Stimulated activated CD4-positive, alpha-beta T cell treated with anti-CD3 and anti-CD28 coated beads, Interleukin-1b, Interleukin-23, amount 100 ng/mL, for 24 hours (primary cell): ENCODE data around the gene ZBTB2.
"Not testable (repeated sequence)": the region's sequence is repeated elsewhere in the genome, so short reads cannot be mapped to it uniquely, and the experiment has no call there.

Experiments
- DNase-seq, 4 experiments: peaks; one replicate each; pipeline ENCODE4 v3.0.0-alpha.2; 2020; ENCODE audit warnings: low read depth in 4 of 4, low spot score in 1 of 4

ZBTB2 gene

GRCh38 chr6:151338651-151339200 is 52.6 kb downstream of the ZBTB2 start:
- no peak for DNase-seq

GRCh38 chr6:151335930-151336329 is 55.4 kb downstream of the ZBTB2 start:
- DNase-seq: no peak

- no peak for DNase-seq
Measured at GRCh38 chr6:151330130-151330696, 61.1 kb downstream of the ZBTB2 start.

GRCh38 chr6:151327101-151327500 is 64.3 kb downstream of the ZBTB2 start:
- no peak for DNase-seq

- no peak for DNase-seq
Measured at GRCh38 chr6:151326116-151326825, 65.1 kb downstream of the ZBTB2 start.

GRCh38 chr6:151325075-151326050 is 66.0 kb downstream of the ZBTB2 start:
- DNase-seq: no peak

- no peak for DNase-seq
Measured at GRCh38 chr6:151324488-151324825, 66.9 kb downstream of the ZBTB2 start.

GRCh38 chr6:151323791-151324487 is 67.4 kb downstream of the ZBTB2 start:
- peak; percentile 37 to 65 (median 54) for DNase-seq

GRCh38 chr6:151322570-151322969 is 68.8 kb downstream of the ZBTB2 start:
- DNase-seq: no peak

GRCh38 chr6:151321438-151321837 is 69.9 kb downstream of the ZBTB2 start:
- no peak for DNase-seq

GRCh38 chr6:151320140-151320539 is 71.2 kb downstream of the ZBTB2 start:
- DNase-seq: no peak

- DNase-seq: no peak
Measured at GRCh38 chr6:151317995-151318365, 73.4 kb downstream of the ZBTB2 start.

- no peak for DNase-seq
Measured at GRCh38 chr6:151317103-151317994, 74.0 kb downstream of the ZBTB2 start.

GRCh38 chr6:151315661-151316060 is 75.7 kb downstream of the ZBTB2 start:
- DNase-seq: not testable (repeated sequence)
